Choroid plexus epithelial cell (primary cell): ENCODE measurements around the gene DCDC2C.

Experiments used
- DNase-seq: peaks from one replicate; pipeline ENCODE4 v3.0.0-alpha.2; 2010; ENCODE audit warnings: low read depth
- H3K4me3 ChIP-seq: 2 replicates; pipeline ENCODE4 v1.5.1; 2011; ENCODE audit warnings: low read depth, mild to moderate bottlenecking, control low read depth, low read length, moderate library complexity
- TF ChIP-seq, protein P1 (sequence below): conservative IDR thresholded peaks from 2 replicates; pipeline ENCODE4 v1.5.1; 2011; ENCODE audit warnings: low read depth, mild to moderate bottlenecking, control low read depth, inconsistent platforms, low read length, moderate library complexity

DCDC2C gene

DNA sequence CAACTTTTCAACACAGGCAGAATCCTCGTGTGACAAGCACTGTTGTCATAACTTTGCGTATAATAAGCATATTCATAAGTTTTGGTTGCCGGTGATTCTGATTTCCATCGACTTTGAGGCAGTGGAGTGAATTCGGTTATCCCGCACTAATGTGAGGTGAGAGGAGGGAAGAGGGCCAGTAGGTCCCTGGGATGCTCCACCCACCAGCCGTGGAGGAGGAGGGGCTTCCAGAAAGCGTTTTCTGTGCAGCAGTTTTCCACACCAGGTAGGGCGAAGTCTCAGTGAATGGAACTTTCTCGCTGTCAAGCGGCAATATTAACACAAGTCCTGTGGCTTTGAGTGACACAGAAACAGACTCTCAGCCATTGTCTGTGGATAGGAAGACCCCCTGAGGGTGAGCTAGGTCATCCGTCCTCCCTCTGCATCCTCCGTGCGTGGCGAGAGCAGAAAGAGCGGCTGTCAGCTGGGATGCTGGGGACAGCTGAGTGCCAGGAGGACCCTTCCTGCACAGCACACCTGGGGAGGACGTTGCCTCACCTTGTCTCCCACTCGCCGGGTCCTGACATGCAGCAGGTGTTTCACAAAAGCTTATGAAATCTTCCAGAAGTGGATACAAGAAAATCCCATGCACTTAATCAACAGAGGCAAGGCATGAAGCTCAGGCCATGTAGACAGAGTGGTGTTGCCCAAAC lies 67.5 kb downstream of the DCDC2C start:
- TF ChIP-seq, protein P1, sequence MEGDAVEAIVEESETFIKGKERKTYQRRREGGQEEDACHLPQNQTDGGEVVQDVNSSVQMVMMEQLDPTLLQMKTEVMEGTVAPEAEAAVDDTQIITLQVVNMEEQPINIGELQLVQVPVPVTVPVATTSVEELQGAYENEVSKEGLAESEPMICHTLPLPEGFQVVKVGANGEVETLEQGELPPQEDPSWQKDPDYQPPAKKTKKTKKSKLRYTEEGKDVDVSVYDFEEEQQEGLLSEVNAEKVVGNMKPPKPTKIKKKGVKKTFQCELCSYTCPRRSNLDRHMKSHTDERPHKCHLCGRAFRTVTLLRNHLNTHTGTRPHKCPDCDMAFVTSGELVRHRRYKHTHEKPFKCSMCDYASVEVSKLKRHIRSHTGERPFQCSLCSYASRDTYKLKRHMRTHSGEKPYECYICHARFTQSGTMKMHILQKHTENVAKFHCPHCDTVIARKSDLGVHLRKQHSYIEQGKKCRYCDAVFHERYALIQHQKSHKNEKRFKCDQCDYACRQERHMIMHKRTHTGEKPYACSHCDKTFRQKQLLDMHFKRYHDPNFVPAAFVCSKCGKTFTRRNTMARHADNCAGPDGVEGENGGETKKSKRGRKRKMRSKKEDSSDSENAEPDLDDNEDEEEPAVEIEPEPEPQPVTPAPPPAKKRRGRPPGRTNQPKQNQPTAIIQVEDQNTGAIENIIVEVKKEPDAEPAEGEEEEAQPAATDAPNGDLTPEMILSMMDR, result no peak
- H3K4me3 ChIP-seq, result no peak overlapping the region
- no peak for DNase-seq

DNA sequence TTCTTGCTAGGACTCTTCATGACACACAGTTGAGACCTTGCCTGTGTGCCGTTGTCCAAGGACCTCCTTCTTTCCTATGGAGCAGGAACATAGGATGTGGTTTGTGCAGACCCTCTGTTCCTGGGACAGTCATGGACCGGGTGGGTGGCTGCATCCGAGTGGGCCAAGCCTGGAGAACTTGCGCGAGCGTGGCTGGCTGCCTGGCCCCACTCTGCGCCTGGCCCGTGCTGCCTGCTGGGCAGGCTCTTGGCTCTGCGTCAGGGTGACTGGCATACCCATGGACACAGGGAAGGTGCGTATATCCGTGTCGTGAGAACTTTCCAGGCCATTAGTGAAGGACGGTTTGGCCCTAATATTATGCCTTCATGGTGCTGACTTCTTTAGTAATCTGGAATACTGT lies 68.2 kb downstream of the DCDC2C start:
- TF ChIP-seq, protein P1, result no peak
- H3K4me3 ChIP-seq, result no peak overlapping the region
- no peak for DNase-seq

DNA sequence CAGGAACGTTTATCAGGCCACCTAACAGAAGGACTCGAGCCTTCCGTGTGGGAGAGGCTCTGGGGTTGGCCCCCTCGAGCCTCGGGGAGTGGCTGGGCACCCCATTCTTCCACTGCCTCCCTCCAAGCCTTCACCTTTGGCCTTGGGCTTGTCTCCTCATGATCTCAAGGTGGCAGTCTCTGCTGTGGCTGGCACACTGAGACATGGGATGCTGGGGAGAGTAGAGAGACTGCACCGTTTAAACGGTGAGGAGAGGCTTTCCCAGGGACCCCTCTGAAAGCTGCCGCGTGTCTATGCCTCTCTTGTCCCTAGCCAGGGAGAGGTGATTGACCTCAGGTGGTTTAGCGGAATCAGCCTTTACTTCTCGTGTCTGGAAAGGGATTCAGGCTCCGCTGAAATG lies 71.0 kb downstream of the DCDC2C start:
- no peak for DNase-seq
- TF ChIP-seq, protein P1, result no peak
- H3K4me3 ChIP-seq, result no peak overlapping the region

DNA sequence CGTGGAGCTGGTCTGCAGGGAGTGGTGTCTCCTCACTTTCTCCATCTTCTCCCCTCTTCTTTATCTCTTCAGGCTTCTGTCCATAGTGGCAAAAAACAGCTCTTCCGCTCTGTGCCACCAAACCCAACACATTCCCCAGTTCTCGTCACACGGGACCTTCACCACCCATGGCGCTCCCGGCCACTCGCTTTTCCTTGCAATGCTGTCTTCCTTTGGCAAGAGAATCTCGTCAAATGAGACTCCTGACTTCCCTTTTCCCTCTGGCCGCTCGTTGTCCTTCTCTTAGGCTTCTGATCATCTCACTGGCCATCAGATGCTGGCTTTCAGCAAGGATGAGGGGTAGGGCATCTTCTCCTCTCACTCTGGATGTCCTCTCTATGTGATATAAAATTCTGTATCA lies 72.9 kb downstream of the DCDC2C start:
- no peak overlapping the region for H3K4me3 ChIP-seq
- no peak for DNase-seq
- TF ChIP-seq, protein P1, result no peak

DNA sequence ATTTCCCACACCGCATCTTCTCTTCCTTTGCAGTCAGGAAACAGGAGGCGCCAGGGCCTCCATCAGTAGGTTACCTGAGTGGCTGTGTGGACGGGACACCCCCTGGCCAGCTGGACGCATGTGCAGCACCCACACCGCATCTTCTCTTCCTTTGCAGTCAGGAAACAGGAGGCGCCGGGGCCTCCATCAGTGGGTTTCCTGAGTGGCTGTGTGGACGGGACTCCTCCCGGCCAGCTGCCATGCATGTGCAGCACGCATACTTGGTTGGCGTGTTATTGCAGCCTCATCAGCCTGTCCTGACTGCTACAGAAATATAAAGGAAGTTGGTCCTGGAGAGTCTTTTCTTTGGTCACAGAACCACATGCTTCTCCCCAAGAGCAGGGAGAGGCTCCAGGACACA lies 74.6 kb downstream of the DCDC2C start:
- no peak for DNase-seq
- TF ChIP-seq, protein P1, result no peak
- no peak overlapping the region for H3K4me3 ChIP-seq

DNA sequence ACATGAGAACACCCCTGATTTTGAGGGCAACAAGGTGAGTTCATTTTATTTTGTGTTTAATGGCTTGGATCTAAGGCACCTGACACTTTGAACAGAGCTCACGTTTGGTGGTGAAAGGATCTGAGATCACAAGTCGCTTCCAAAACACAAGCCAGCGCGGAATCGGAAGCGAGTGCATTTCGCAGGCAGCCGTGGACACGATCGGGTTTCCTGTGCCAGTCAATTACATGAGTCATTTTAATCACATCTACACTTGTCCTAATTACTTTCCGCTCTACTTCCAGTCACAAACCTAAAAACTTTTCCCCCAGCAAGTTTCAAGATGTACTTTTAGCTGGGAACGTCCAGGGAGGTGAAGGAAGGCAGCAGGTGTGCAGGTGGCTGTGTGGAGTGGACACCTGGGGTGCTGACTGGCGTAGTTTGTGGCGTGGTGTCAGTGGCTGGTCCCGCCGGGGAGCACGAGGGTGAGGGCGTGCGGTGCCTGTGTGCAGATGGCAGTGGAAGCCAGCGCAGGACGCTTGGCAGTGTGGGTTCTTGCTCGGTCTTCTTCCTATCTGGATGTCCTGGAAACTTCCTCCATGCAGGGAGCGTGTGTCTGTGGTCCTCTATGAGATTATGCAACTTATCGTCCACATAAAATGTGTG lies 75.6 kb downstream of the DCDC2C start:
- TF ChIP-seq, protein P1, result no peak
- DNase-seq, result no peak
- H3K4me3 ChIP-seq, result no peak overlapping the region
